Neural cell (in vitro differentiated cells): ENCODE results near the gene TMEM132C. TPM values are rescaled to one million over a fixed set of nuclear protein-coding genes. Genes with fewer than 3 reads are reported as not detected.

ENCODE experiments used
- H2AFZ ChIP-seq: fragments of 200-600, 300-800 bp; sonication (generic), shearing (Covaris generic); 2 replicates; pipeline ENCODE4 v1.6.0; 2014; ENCODE audit warnings: low read depth, mild to moderate bottlenecking, antibody characterized with exemption, low read length, moderate library complexity
- H3F3A ChIP-seq: fragments of 200-600 bp; shearing (Covaris generic); 2 replicates; pipeline ENCODE4 v1.6.1; 2016; ENCODE audit warnings: mild to moderate bottlenecking, moderate library complexity, mixed read lengths, antibody characterized with exemption, low read length; ENCODE audit not compliant: insufficient read depth, poor library complexity, severe bottlenecking
- H3K27ac ChIP-seq: fragments of 200-600, 300-800 bp; sonication (generic), shearing (Covaris generic); 2 replicates; pipeline ENCODE4 v1.5.1; 2014; ENCODE audit warnings: mild to moderate bottlenecking, low read length, moderate library complexity
- H3K27me3 ChIP-seq: fragments of 300-800, 200-600 bp; sonication (generic), shearing (Covaris generic); 2 replicates; pipeline ENCODE4 v1.6.0; 2014; ENCODE audit warnings: mild to moderate bottlenecking, low read depth, low read length, moderate library complexity; ENCODE audit not compliant: insufficient read depth
- H3K36me3 ChIP-seq: fragments of 300-800, 200-600 bp; sonication (generic), shearing (Covaris generic); 2 replicates; pipeline ENCODE4 v1.5.1; 2014; ENCODE audit warnings: mild to moderate bottlenecking, antibody characterized with exemption, low read length, moderate library complexity; ENCODE audit not compliant: insufficient read depth
- H3K4me2 ChIP-seq: fragments of 300-800, 200-600 bp; sonication (generic), shearing (Covaris generic); 2 replicates; pipeline ENCODE4 v1.6.0; 2014; ENCODE audit warnings: mild to moderate bottlenecking, low read length
- H3K4me3 ChIP-seq: fragments of 300-800, 200-600 bp; sonication (generic), shearing (Covaris generic); 2 replicates; pipeline ENCODE4 v1.5.1; 2014; ENCODE audit warnings: mild to moderate bottlenecking, low read length, moderate library complexity
- H3K79me2 ChIP-seq: fragments of 200-600 bp; shearing (Covaris generic); replicated peaks from 2 replicates; pipeline ENCODE4 v1.6.0; 2014; ENCODE audit warnings: mild to moderate bottlenecking, low read length, moderate library complexity; ENCODE audit not compliant: insufficient read depth
- H3K9ac ChIP-seq: fragments of 300-800, 200-600 bp; sonication (generic), shearing (Covaris generic); 2 replicates; pipeline ENCODE4 v1.6.1; 2016; ENCODE audit warnings: mild to moderate bottlenecking, low read length, mixed read lengths
- H3K9me2 ChIP-seq: fragments of 200-600 bp; shearing (Covaris generic); 2 replicates; pipeline ENCODE4 v1.6.1; 2016; ENCODE audit warnings: mild to moderate bottlenecking, low read length, mixed read lengths; ENCODE audit not compliant: insufficient read depth
- H3K9me3 ChIP-seq: fragments of 200-600, 300-800 bp; sonication (generic), shearing (Covaris generic); 2 replicates; pipeline ENCODE4 v1.6.1; 2016; ENCODE audit warnings: mild to moderate bottlenecking, mixed run types, low read length, moderate library complexity, mixed read lengths
- H4K20me1 ChIP-seq: fragments of 200-600 bp; shearing (Covaris generic); 2 replicates; pipeline ENCODE4 v1.6.1; 2016; ENCODE audit warnings: mild to moderate bottlenecking, mixed run types; ENCODE audit not compliant: insufficient read depth
- CTCF ChIP-seq: fragments of 450-650 bp; IDR thresholded peaks from 2 replicates; pipeline ENCODE4 v1.5.1; 2014; ENCODE audit warnings: antibody characterized with exemption, mild to moderate bottlenecking, moderate library complexity; ENCODE audit not compliant: poor library complexity, severe bottlenecking
- EP300 ChIP-seq: fragments of 450-650 bp; conservative IDR thresholded peaks from 2 replicates; pipeline ENCODE4 v1.6.1; 2014; ENCODE audit warnings: antibody characterized with exemption, mild to moderate bottlenecking, moderate library complexity; ENCODE audit not compliant: poor library complexity, severe bottlenecking
- EZH2 ChIP-seq: fragments of 200-600, 300-800 bp; shearing (Covaris generic), sonication (generic); IDR thresholded peaks from 2 replicates; pipeline ENCODE4 v1.6.1; 2014; ENCODE audit warnings: antibody characterized with exemption, low read length, borderline replicate concordance, mild to moderate bottlenecking; ENCODE audit not compliant: insufficient read depth, poor library complexity, severe bottlenecking
- MXI1 ChIP-seq: fragments of 450-650 bp; conservative IDR thresholded peaks from 2 replicates; pipeline ENCODE4 v1.6.1; 2014; ENCODE audit warnings: antibody characterized with exemption, mild to moderate bottlenecking; ENCODE audit not compliant: poor library complexity, severe bottlenecking
- POLR2AphosphoS5 ChIP-seq: IDR thresholded peaks from 2 replicates; pipeline ENCODE4 v1.6.1; 2012
- RAD21 ChIP-seq: fragments of 450-650 bp; conservative IDR thresholded peaks from 2 replicates; pipeline ENCODE4 v1.6.1; 2014; ENCODE audit warnings: antibody characterized with exemption, mild to moderate bottlenecking, moderate library complexity
- REST ChIP-seq: IDR thresholded peaks from 2 replicates; pipeline ENCODE4 v1.6.1; 2012; ENCODE audit warnings: borderline replicate concordance
- SMC3 ChIP-seq: fragments of 450-650 bp; conservative IDR thresholded peaks from 2 replicates; pipeline ENCODE4 v1.6.1; 2014; ENCODE audit warnings: antibody characterized with exemption, mild to moderate bottlenecking, moderate library complexity; ENCODE audit not compliant: poor library complexity
- TAF1 ChIP-seq: IDR thresholded peaks from 2 replicates; pipeline ENCODE4 v1.6.1; 2012; ENCODE audit warnings: low read depth
- polyA plus RNA-seq: library from polyadenylated mRNA; depleted of rRNA; stranded (reverse); fragments of >200 nt; gene quantifications from 2 replicates; pipeline ENCODE4 v1.2.3, GENCODE V29; 2014

Gene TMEM132C
- polyA plus RNA-seq, 1 donor from 2014 or later, result 0.06 TPM

- no peaks in the 10 kb centered on the region for H3K9me2 ChIP-seq
- no peak overlapping the region for H3K9ac ChIP-seq
- H3K4me2 ChIP-seq, result no peak overlapping the region
- peaks cover 30% of the 10 kb centered on the region for H3K27me3 ChIP-seq
- H3K9me3 ChIP-seq, result no peaks in the 10 kb centered on the region
- no peaks in the 10 kb centered on the region for H3F3A ChIP-seq
- no peak overlapping the region for H2AFZ ChIP-seq
- no peaks in the 10 kb centered on the region for H3K79me2 ChIP-seq
- no peak overlapping the region for H3K27ac ChIP-seq
- no peaks in the 10 kb centered on the region for H4K20me1 ChIP-seq
- no peaks in the 10 kb centered on the region for H3K36me3 ChIP-seq
- TF ChIP-seq EP300 (no peak), REST (no peak), EZH2 (no peak), POLR2AphosphoS5 (no peak), TAF1 (no peak), CTCF (no peak), SMC3 (no peak), RAD21 (no peak), MXI1 (no peak)
- no peak overlapping the region for H3K4me3 ChIP-seq
Measured at GRCh38 chr12:128381946-128382345, 115.0 kb downstream of the TMEM132C start.

- Histone ChIP-seq H2AFZ (no peak overlapping the region), H3K36me3 (no peaks in the 10 kb centered on the region), H3K9me2 (no peaks in the 10 kb centered on the region), H3K9ac (no peak overlapping the region), H3K27ac (no peak overlapping the region), H3K27me3 (peaks cover 33% of the 10 kb centered on the region), H3F3A (no peaks in the 10 kb centered on the region), H3K4me2 (no peak overlapping the region), H4K20me1 (no peaks in the 10 kb centered on the region), H3K79me2 (no peaks in the 10 kb centered on the region), H3K9me3 (no peaks in the 10 kb centered on the region), H3K4me3 (no peak overlapping the region)
- TF ChIP-seq RAD21 (no peak), TAF1 (no peak), MXI1 (no peak), REST (no peak), SMC3 (no peak)
Measured at GRCh38 chr12:128382946-128383345, 116.0 kb downstream of the TMEM132C start.
